NB4 (cell line): ENCODE results near the gene CCDC34.

ENCODE experiments used
- POLR2A ChIP-seq: IDR thresholded peaks from 2 replicates; pipeline ENCODE4 v1.6.1; 2011; ENCODE audit warnings: mild to moderate bottlenecking; ENCODE audit not compliant: insufficient read length; ENCODE audit errors: extremely low read depth
- TF ChIP-seq, protein P1 (sequence below): IDR thresholded peaks from one replicate; pipeline ENCODE4 v1.5.1; 2012; ENCODE audit warnings: low read depth, low read length

DNA sequence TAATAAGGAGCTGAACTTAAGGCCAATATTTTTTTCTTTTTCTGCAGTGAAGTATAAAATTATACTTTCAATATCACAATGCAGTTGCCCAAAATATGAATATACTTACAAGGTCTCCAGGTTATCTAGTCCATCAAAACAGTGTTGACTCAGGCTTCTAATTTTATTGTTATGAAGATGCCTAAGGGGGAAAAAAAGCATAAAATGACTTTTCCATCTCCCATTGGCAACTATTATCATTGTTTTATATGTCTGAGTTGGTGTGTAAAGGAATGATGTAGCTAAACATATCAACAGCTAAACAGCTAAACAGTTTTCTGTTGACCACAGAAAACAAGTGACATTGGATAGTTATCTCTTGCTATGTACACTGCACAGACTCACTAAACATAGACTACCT, 21.2 kb upstream of the CCDC34 start:
- no peak for TF ChIP-seq POLR2A
- TF ChIP-seq, protein P1, sequence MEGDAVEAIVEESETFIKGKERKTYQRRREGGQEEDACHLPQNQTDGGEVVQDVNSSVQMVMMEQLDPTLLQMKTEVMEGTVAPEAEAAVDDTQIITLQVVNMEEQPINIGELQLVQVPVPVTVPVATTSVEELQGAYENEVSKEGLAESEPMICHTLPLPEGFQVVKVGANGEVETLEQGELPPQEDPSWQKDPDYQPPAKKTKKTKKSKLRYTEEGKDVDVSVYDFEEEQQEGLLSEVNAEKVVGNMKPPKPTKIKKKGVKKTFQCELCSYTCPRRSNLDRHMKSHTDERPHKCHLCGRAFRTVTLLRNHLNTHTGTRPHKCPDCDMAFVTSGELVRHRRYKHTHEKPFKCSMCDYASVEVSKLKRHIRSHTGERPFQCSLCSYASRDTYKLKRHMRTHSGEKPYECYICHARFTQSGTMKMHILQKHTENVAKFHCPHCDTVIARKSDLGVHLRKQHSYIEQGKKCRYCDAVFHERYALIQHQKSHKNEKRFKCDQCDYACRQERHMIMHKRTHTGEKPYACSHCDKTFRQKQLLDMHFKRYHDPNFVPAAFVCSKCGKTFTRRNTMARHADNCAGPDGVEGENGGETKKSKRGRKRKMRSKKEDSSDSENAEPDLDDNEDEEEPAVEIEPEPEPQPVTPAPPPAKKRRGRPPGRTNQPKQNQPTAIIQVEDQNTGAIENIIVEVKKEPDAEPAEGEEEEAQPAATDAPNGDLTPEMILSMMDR: no peak
